GM23248 (cell line): Measurements from ENCODE around the gene CKM. TPM values are rescaled to one million over a fixed set of nuclear protein-coding genes. Genes with fewer than 3 reads are reported as not detected.

ENCODE experiments used
- DNase-seq: peaks from one replicate; pipeline ENCODE4 v3.0.0-alpha.2; 2015
- H2AFZ ChIP-seq: fragments of 200-600 bp; sonication (generic); 2 replicates; pipeline ENCODE4 v1.6.1; 2016; ENCODE audit warnings: antibody characterized with exemption
- H3F3A ChIP-seq: fragments of 200-600 bp; sonication (generic); 2 replicates; pipeline ENCODE4 v1.6.1; 2016; ENCODE audit warnings: mild to moderate bottlenecking, antibody characterized with exemption, mixed run types; ENCODE audit not compliant: insufficient read depth
- H3K27ac ChIP-seq: fragments of 200-600 bp; sonication (generic); 2 replicates; pipeline ENCODE4 v1.5.1; 2016; ENCODE audit warnings: mild to moderate bottlenecking
- H3K27me3 ChIP-seq: fragments of 200-600 bp; sonication (generic); replicated peaks from 2 replicates; pipeline ENCODE4 v1.6.1; 2016; ENCODE audit warnings: mild to moderate bottlenecking; ENCODE audit not compliant: insufficient read depth
- H3K36me3 ChIP-seq: fragments of 200-600 bp; sonication (generic); 2 replicates; pipeline ENCODE4 v1.6.1; 2016; ENCODE audit warnings: low read depth, mild to moderate bottlenecking
- H3K4me1 ChIP-seq: fragments of 200-600 bp; sonication (generic); 2 replicates; pipeline ENCODE4 v1.6.1; 2016; ENCODE audit warnings: mild to moderate bottlenecking; ENCODE audit not compliant: insufficient read depth
- H3K4me2 ChIP-seq: fragments of 200-600 bp; sonication (generic); one replicate; pipeline ENCODE4 v1.6.1; 2016; ENCODE audit warnings: mild to moderate bottlenecking; ENCODE audit not compliant: unreplicated experiment
- H3K4me3 ChIP-seq: fragments of 200-600 bp; sonication (generic); 2 replicates; pipeline ENCODE4 v1.5.1; 2016; ENCODE audit warnings: mild to moderate bottlenecking
- H3K79me2 ChIP-seq: fragments of 200-600 bp; sonication (generic); 2 replicates; pipeline ENCODE4 v1.6.1; 2016; ENCODE audit warnings: mild to moderate bottlenecking; ENCODE audit not compliant: insufficient read depth
- H3K9ac ChIP-seq: fragments of 200-600 bp; sonication (generic); 2 replicates; pipeline ENCODE4 v1.6.1; 2016; ENCODE audit warnings: mild to moderate bottlenecking
- H3K9me2 ChIP-seq: fragments of 200-600 bp; sonication (generic); 2 replicates; pipeline ENCODE4 v1.6.1; 2016; ENCODE audit warnings: mixed run types, mild to moderate bottlenecking, moderate library complexity; ENCODE audit not compliant: insufficient read depth
- H3K9me3 ChIP-seq: fragments of 200-600 bp; sonication (generic); one replicate; pipeline ENCODE4 v1.6.1; 2017; ENCODE audit warnings: low read depth
- H4K20me1 ChIP-seq: fragments of 200-600 bp; sonication (generic); 2 replicates; pipeline ENCODE4 v1.6.0; 2016; ENCODE audit not compliant: insufficient read depth
- EZH2 ChIP-seq: fragments of 200-600 bp; sonication (generic); IDR thresholded peaks from 2 replicates; pipeline ENCODE4 v1.6.1; 2018; ENCODE audit warnings: antibody characterized with exemption, mild to moderate bottlenecking; ENCODE audit not compliant: insufficient read depth, poor library complexity, severe bottlenecking
- EZH2phosphoT487 ChIP-seq: fragments of 200-600 bp; sonication (generic); IDR thresholded peaks from 2 replicates; pipeline ENCODE4 v1.6.1; 2018; ENCODE audit warnings: antibody characterized with exemption, moderate library complexity, mild to moderate bottlenecking, low read depth; ENCODE audit not compliant: insufficient read depth
- WGBS, 2 experiments: methylation state at CpG; one replicate each; pipeline ENCODE4 v1.1.6; 2015 to 2017; ENCODE audit warnings: low lambda C conversion rate in 2 of 2, low coverage in 1 of 2; ENCODE audit errors: missing lambda C conversion rate in 2 of 2; 5-methylcytosine and 5-hydroxymethylcytosine counted together
- in situ Hi-C: fragments of 300-500 bp; cut with MboI; formaldehyde crosslinking; loops from 2 replicates; pipeline ENCODE4 v1.15.0; 2020
- polyA plus RNA-seq: library from polyadenylated mRNA; unstranded; fragments of >200 nt; fragmentation: Nextera tagmentation; extraction: Ambion mirVana; gene quantifications from 2 replicates; pipeline ENCODE4 v1.2.1, GENCODE V29; 2016
- total RNA-seq: library from RNA; depleted of rRNA; stranded (reverse); fragments of >200 nt; shearing (Covaris generic); gene quantifications from 2 replicates; pipeline ENCODE4 v1.2.3, GENCODE V29; 2014

Gene CKM
- total and polyA plus RNA-seq, 2 experiments from 2014 or later: not detected

GRCh38 chr19:45364696-45365095, 42.0 kb upstream of the CKM start:
- Histone ChIP-seq H3K27ac (no peak overlapping the region), H3K9me2 (no peaks in the 10 kb centered on the region), H3K4me3 (no peak overlapping the region), H3K9ac (no peak overlapping the region), H4K20me1 (no peaks in the 10 kb centered on the region), H2AFZ (no peak overlapping the region), H3K4me1 (peaks cover 4% of the 10 kb centered on the region; the same call in 1 of the 2 replicates), H3F3A (no peaks in the 10 kb centered on the region), H3K79me2 (peaks cover 14% of the 10 kb centered on the region), H3K27me3 (no peaks in the 10 kb centered on the region), H3K4me2 (no peak overlapping the region), H3K36me3 (peaks cover 5% of the 10 kb centered on the region; the same call in 1 of the 2 replicates), H3K9me3 (no peaks in the 10 kb centered on the region)
- WGBS, 2 experiments: 87 to 99% methylated on average over 12 of the region's 12 CpGs
- in situ Hi-C loops: no loop called here
- no peak for DNase-seq
- no peak for TF ChIP-seq EZH2phosphoT487
- TF ChIP-seq EZH2: no peak

- WGBS, 2 experiments: 93 to 97% methylated on average over 18 to 44 of the region's 44 CpGs
- TF ChIP-seq EZH2: no peak
- TF ChIP-seq EZH2phosphoT487: no peak
- Histone ChIP-seq H3K9me2 (no peaks in the 10 kb centered on the region), H3K27ac (no peak overlapping the region), H3K4me2 (no peak overlapping the region), H2AFZ (no peak overlapping the region), H3F3A (no peaks in the 10 kb centered on the region), H3K27me3 (no peaks in the 10 kb centered on the region), H3K79me2 (peaks cover 7% of the 10 kb centered on the region; the same call in 1 of the 2 replicates), H3K9ac (no peak overlapping the region), H4K20me1 (no peaks in the 10 kb centered on the region), H3K4me1 (no peaks in the 10 kb centered on the region), H3K9me3 (no peaks in the 10 kb centered on the region), H3K4me3 (no peak overlapping the region), H3K36me3 (peaks cover 5% of the 10 kb centered on the region; the same call in 1 of the 2 replicates)
- in situ Hi-C loops: no loop called here
- no peak for DNase-seq
Observed at GRCh38 chr19:45363861-45364459, 41.3 kb upstream of the CKM start.

- in situ Hi-C loops: no loop called here
- H3K9ac ChIP-seq: no peak overlapping the region
- H3K9me2 ChIP-seq: no peaks in the 10 kb centered on the region
- TF ChIP-seq EZH2phosphoT487 (no peak), EZH2 (no peak)
- no peak overlapping the region for H3K4me3 ChIP-seq
- H3K4me1 ChIP-seq: no peaks in the 10 kb centered on the region
- peaks cover 5% of the 10 kb centered on the region; the same call in 1 of the 2 replicates for H3K36me3 ChIP-seq
- WGBS, 2 experiments: 92 to 93% methylated on average over 16 of the region's 16 CpGs
- H3K27ac ChIP-seq: no peak overlapping the region
- no peaks in the 10 kb centered on the region for H3K27me3 ChIP-seq
- H4K20me1 ChIP-seq: no peaks in the 10 kb centered on the region
- H3K9me3 ChIP-seq: no peaks in the 10 kb centered on the region
- no peak for DNase-seq
- H3K4me2 ChIP-seq: no peak overlapping the region
- no peaks in the 10 kb centered on the region for H3K79me2 ChIP-seq
- no peaks in the 10 kb centered on the region for H3F3A ChIP-seq
- H2AFZ ChIP-seq: no peak overlapping the region
Observed at GRCh38 chr19:45362291-45362690, 39.6 kb upstream of the CKM start.

- H3K36me3 ChIP-seq: peaks cover 10% of the 10 kb centered on the region; the same call in 1 of the 2 replicates
- H2AFZ ChIP-seq: no peak overlapping the region
- no peak overlapping the region for H3K27ac ChIP-seq
- no peak overlapping the region for H3K4me3 ChIP-seq
- WGBS, 2 experiments: 89% methylated on average over 11 of the region's 14 CpGs
- no peaks in the 10 kb centered on the region for H3K27me3 ChIP-seq
- no peaks in the 10 kb centered on the region for H3K9me2 ChIP-seq
- no peaks in the 10 kb centered on the region for H3K4me1 ChIP-seq
- no peaks in the 10 kb centered on the region for H3F3A ChIP-seq
- H3K4me2 ChIP-seq: no peak overlapping the region
- H3K9ac ChIP-seq: no peak overlapping the region
- H4K20me1 ChIP-seq: no peaks in the 10 kb centered on the region
- in situ Hi-C loops: no loop called here
- no peak for TF ChIP-seq EZH2
- no peak for TF ChIP-seq EZH2phosphoT487
- DNase-seq: no peak
- H3K9me3 ChIP-seq: no peaks in the 10 kb centered on the region
- H3K79me2 ChIP-seq: no peaks in the 10 kb centered on the region
Observed at GRCh38 chr19:45361608-45362007, 38.9 kb upstream of the CKM start.
